Activated naive CD4-positive, alpha-beta T cell treated with anti-CD3 and anti-CD28 coated beads, Interleukin-2, amount 10 ng/mL, durations not matched to agents 7 days and 5 days (primary cell): ENCODE measurements around the gene C3orf52.

Experiments
- CTCF ChIA-PET: fragments of 350-600 bp; sonication (Branson Sonifier 250); formaldehyde crosslinking; loops from one replicate; lab custom pipeline; 2021; ENCODE audit warnings: antibody characterized with exemption; lab: Charles Lee
- DNase-seq: peaks from one replicate; pipeline ENCODE4 v3.0.0-alpha.2; 2020
- H3K27ac Mint-ChIP-seq: one replicate; pipeline ENCODE4 v1.8.0; 2021; ENCODE audit warnings: mild to moderate bottlenecking, moderate library complexity, mixed read lengths
- H3K27me3 Mint-ChIP-seq: one replicate; pipeline ENCODE4 v1.8.0; 2021; ENCODE audit warnings: mild to moderate bottlenecking, mixed read lengths
- H3K36me3 Mint-ChIP-seq: one replicate; pipeline ENCODE4 v1.8.0; 2021; ENCODE audit warnings: mixed read lengths
- H3K4me1 Mint-ChIP-seq: one replicate; pipeline ENCODE4 v1.8.0; 2021; ENCODE audit warnings: mixed read lengths
- H3K4me3 Mint-ChIP-seq: one replicate; pipeline ENCODE4 v1.8.0; 2021; ENCODE audit warnings: mild to moderate bottlenecking, moderate library complexity, mixed read lengths
- H3K9me3 Mint-ChIP-seq: one replicate; pipeline ENCODE4 v1.8.0; 2021; ENCODE audit warnings: mixed read lengths

Gene C3orf52

DNA sequence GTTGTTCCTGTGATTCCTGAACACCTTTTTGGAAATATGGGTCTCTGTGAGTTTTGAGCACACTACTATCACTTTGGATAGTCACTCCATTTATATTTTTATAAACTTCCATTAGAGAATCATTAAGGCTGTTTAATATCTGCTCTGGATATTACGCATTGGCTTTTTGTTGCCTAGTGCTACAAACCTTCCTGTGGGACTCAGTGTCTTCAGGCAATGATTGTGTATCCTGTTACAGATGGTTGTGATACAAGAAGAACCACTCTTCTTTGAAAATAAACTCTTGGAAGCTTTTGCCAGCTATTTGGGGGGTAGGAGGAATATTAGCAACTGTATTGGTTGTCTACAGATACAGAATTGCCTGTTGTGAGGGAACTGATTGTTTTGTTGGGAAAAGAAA, 31.2 kb downstream of the C3orf52 start:
- Mint-ChIP-seq H3K9me3 (no peaks in the 10 kb centered on the region), H3K27me3 (no peaks in the 10 kb centered on the region), H3K27ac (no peak overlapping the region), H3K4me1 (peaks cover 57% of the 10 kb centered on the region), H3K36me3 (peaks cover 36% of the 10 kb centered on the region), H3K4me3 (no peak overlapping the region)
- CTCF ChIA-PET, result interaction anchor here (0.7 to 1.5 kb wide), 3 partner anchors 20 to 319 kb away, joined by 3 to 6 read pairs (median 3); partner anchors contain the start of gene SLC9C1
- no peak for DNase-seq

GRCh38 chr3:112117841-112118571, 31.8 kb downstream of the C3orf52 start:
- Mint-ChIP-seq H3K36me3 (peaks cover 42% of the 10 kb centered on the region), H3K9me3 (no peaks in the 10 kb centered on the region), H3K27me3 (no peaks in the 10 kb centered on the region), H3K4me1 (peaks cover 60% of the 10 kb centered on the region), H3K27ac (no peak overlapping the region), H3K4me3 (no peak overlapping the region)
- DNase-seq, result no peak
- CTCF ChIA-PET, result interaction anchor here (0.7 to 1.5 kb wide), 3 partner anchors 19 to 319 kb away, joined by 3 to 6 read pairs (median 3); partner anchors contain the start of gene SLC9C1

GRCh38 chr3:112119962-112120836, 34.0 kb downstream of the C3orf52 start:
- H3K4me1 Mint-ChIP-seq, result peaks cover 58% of the 10 kb centered on the region
- DNase-seq, result peak; percentile 34
- H3K4me3 Mint-ChIP-seq, result peak overlapping the region; percentile 49
- peaks cover 59% of the 10 kb centered on the region for H3K36me3 Mint-ChIP-seq
- CTCF ChIA-PET, result interaction anchor here (0.9 kb wide), 1 partner anchor 10 kb away, joined by 3 read pairs; no protein-coding TSS in a partner anchor
- no peaks in the 10 kb centered on the region for H3K27me3 Mint-ChIP-seq
- no peaks in the 10 kb centered on the region for H3K9me3 Mint-ChIP-seq
- peak overlapping the region; percentile 63 for H3K27ac Mint-ChIP-seq

DNA sequence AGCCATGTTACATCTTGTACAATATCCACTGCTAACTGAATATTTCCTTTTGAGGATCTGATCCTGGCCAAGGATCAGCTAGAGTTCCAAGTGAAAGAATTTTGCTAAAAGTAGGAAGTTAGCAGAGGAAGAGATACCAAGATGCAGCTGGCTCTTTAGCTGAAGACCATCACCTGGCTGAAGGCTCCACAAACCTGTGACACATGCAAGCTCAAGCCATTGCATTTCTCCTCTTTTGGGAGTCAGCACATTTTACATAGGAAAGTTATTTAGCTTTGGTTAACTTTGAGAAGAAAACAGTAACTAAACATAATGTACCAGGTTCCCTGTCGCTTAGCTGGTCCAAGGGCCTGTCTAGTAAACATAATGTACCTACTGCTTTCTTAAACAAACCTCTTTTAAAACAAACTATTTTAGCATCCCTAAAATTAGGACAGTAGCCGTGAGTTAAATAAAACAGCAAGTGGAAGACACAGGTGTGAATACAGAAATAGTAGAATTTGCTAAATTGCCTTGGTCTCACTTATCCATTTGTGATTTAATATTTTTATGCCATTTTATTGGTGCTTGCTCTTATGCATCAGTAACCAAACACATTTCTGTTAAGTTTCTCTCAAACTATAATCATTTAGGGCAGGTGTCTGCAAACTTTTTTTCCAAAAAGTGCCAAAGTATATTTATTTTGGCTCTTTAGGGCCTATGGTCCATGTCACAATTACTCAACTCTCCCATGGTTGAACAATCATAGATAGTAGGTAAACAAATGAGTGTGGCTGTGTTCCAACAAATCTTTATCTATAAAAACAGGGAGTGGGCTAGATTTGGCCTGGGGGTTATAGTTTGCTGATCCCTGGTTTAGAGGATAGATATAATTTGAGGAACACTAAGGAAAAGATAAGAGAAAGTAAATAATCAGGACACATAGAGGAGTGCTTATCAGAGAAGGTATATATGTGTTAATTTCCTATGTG, 35.7 kb downstream of the C3orf52 start:
- Mint-ChIP-seq H3K36me3 (peaks cover 75% of the 10 kb centered on the region), H3K27me3 (no peaks in the 10 kb centered on the region), H3K27ac (no peak overlapping the region), H3K4me1 (peaks cover 73% of the 10 kb centered on the region), H3K4me3 (no peak overlapping the region), H3K9me3 (no peaks in the 10 kb centered on the region)
- DNase-seq, result no peak
- CTCF ChIA-PET, result interaction anchor here (0.7 to 1.1 kb wide), 2 partner anchors 10 to 11 kb away, joined by 3 to 4 read pairs; partner anchors contain the start of gene GCSAM

DNA sequence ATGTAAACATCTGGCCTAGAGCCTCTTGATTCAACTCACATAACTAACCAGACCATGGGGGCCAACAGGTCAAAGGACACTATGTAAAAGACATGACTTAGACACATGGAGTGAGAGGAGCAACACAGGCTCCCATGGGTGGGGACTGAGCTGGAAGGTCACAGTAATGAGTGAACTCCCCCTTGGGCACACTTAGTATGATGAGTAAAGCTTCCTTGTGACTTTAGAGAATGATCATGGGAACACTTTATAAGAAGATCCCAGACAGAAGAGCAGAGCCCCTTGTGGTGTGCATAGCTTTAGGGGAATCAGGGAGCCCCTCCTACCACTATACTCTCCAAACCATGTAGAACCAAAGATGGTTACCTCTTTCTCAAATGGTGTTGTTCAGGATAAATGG, 36.7 kb downstream of the C3orf52 start:
- CTCF ChIA-PET, result interaction anchor here (0.9 to 1.0 kb wide), 2 partner anchors 11 to 14 kb away, joined by 4 to 5 read pairs; no protein-coding TSS in a partner anchor
- no peak overlapping the region for H3K27ac Mint-ChIP-seq
- H3K4me3 Mint-ChIP-seq, result no peak overlapping the region
- no peaks in the 10 kb centered on the region for H3K27me3 Mint-ChIP-seq
- no peaks in the 10 kb centered on the region for H3K9me3 Mint-ChIP-seq
- DNase-seq, result no peak
- H3K36me3 Mint-ChIP-seq, result peaks cover 71% of the 10 kb centered on the region
- H3K4me1 Mint-ChIP-seq, result peaks cover 77% of the 10 kb centered on the region

DNA sequence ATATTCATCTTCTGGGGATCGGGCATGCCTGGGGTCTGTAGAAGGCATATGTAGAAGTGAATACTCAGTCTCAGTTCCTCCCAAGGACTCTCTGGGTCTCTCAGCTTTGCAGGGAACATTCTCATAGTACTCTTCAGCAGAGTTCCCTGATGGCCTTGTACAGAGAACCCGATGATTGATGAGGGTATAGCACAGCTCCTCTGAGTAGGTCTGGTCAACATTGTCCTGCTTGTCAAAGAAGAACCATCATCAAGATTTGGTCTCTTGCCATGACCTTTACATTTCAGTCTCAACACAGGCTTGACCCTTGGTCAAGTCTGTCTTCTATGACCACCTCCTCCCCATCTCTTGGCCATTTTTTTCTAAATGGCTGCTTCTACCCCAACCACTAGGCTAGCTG, 37.4 kb downstream of the C3orf52 start:
- CTCF ChIA-PET, result interaction anchor here (0.7 to 1.0 kb wide), 3 partner anchors 12 to 170 kb away, joined by 3 to 5 read pairs (median 4); no protein-coding TSS in a partner anchor
- Mint-ChIP-seq H3K27me3 (no peaks in the 10 kb centered on the region), H3K4me3 (no peak overlapping the region), H3K27ac (no peak overlapping the region), H3K4me1 (peaks cover 77% of the 10 kb centered on the region), H3K9me3 (no peaks in the 10 kb centered on the region), H3K36me3 (peaks cover 72% of the 10 kb centered on the region)
- no peak for DNase-seq

- DNase-seq, result no peak
- CTCF ChIA-PET, result interaction anchor here (1.1 to 1.9 kb wide), 3 partner anchors 10 to 14 kb away, joined by 3 to 8 read pairs (median 5); no protein-coding TSS in a partner anchor
- Mint-ChIP-seq H3K27ac (no peak overlapping the region), H3K4me3 (no peak overlapping the region), H3K4me1 (peaks cover 77% of the 10 kb centered on the region), H3K36me3 (peaks cover 69% of the 10 kb centered on the region), H3K27me3 (no peaks in the 10 kb centered on the region), H3K9me3 (no peaks in the 10 kb centered on the region)
These were observed 38.9 kb downstream of the C3orf52 start for GRCh38 chr3:112124907-112125607.

GRCh38 chr3:112126511-112126911, 40.3 kb downstream of the C3orf52 start:
- H3K9me3 Mint-ChIP-seq, result no peaks in the 10 kb centered on the region
- CTCF ChIA-PET, result interaction anchor here (1.1 kb wide), 1 partner anchor 11 kb away, joined by 3 read pairs; no protein-coding TSS in a partner anchor
- H3K4me3 Mint-ChIP-seq, result peak overlapping the region; percentile 57
- H3K4me1 Mint-ChIP-seq, result peaks cover 77% of the 10 kb centered on the region
- peaks cover 70% of the 10 kb centered on the region for H3K36me3 Mint-ChIP-seq
- no peak for DNase-seq
- peak overlapping the region; percentile 86 for H3K27ac Mint-ChIP-seq
- no peaks in the 10 kb centered on the region for H3K27me3 Mint-ChIP-seq

GRCh38 chr3:112127522-112128494, 41.6 kb downstream of the C3orf52 start:
- Mint-ChIP-seq H3K4me3 (peak overlapping the region; percentile 57), H3K4me1 (peaks cover 77% of the 10 kb centered on the region)
- DNase-seq, result no peak

DNA sequence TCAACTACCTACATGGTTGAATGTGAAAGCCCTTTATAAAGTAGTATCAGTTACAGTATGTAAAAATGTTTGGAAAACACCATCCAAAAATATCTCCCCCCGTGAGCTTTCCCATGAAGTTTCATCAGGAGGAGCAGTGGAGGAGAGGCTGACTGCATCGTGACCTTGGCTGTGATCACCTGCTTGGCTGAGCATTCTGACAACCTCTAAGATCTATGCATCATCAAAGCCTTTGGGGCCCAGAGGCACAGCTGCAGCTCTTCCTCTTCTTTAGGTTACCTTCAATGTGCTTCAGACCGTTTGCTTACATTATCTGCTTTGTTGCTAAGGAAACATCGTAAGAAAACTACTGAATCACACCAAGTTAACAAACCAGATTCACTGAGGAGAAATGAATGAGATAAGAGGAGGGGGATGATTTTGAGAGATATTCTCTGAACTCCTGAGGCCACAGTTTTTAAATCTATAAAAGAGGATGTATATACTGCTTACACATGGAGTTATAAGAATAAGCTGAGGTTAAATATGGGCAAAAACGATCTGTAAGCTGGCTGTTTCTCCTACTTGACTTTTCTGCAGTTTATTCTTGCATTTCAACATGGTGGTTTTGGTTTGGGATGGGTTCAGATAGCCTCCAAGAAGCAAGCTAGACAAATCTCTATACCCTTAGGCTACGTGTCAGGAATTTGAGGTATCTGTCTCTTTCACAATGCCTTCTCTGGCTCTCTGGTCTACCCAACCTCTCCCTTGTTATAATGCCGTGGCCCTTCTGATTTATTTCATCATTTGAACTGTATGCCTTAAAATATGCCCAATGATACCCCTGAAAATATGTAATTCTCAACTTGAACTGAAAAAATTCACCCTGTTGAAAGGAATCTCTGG, 42.9 kb downstream of the C3orf52 start:
- H3K4me1 Mint-ChIP-seq, result peaks cover 88% of the 10 kb centered on the region
- H3K27me3 Mint-ChIP-seq, result no peaks in the 10 kb centered on the region
- CTCF ChIA-PET, result interaction anchor here (1.4 to 2.8 kb wide), 3 partner anchors 8 to 18 kb away, joined by 3 to 14 read pairs (median 10); no protein-coding TSS in a partner anchor
- no peaks in the 10 kb centered on the region for H3K9me3 Mint-ChIP-seq
- peak; percentile 76 for DNase-seq
- peak overlapping the region; percentile 1 for H3K4me3 Mint-ChIP-seq
- H3K27ac Mint-ChIP-seq, result peak overlapping the region; percentile 79
- H3K36me3 Mint-ChIP-seq, result peaks cover 46% of the 10 kb centered on the region

More at GRCh38 chr3:112127522-112128494, 41.6 kb downstream of the C3orf52 start:
- Mint-ChIP-seq H3K27me3 (no peaks in the 10 kb centered on the region), H3K36me3 (peaks cover 59% of the 10 kb centered on the region), H3K9me3 (no peaks in the 10 kb centered on the region), H3K27ac (peak overlapping the region; percentile 86)
- CTCF ChIA-PET, result interaction anchor here (0.7 to 2.8 kb wide), 4 partner anchors 9 to 166 kb away, joined by 3 to 14 read pairs (median 6); partner anchors contain the start of gene SLC9C1
